ENCODE measurements around the gene SV2B.

SV2B gene

GRCh38 chr15:91192690-91193377 is 92.8 kb downstream of the SV2B start:
- no peak for DNase-seq (ENCODE audit: low read depth in 2 of 2)

- DNase-seq (ENCODE audit: low read depth in 2 of 2): no peak
These were observed 93.3 kb downstream of the SV2B start for GRCh38 chr15:91193378-91193720.

- no peak for DNase-seq (ENCODE audit: low read depth in 2 of 2)
These were observed 96.1 kb downstream of the SV2B start for GRCh38 chr15:91196127-91196526.

GRCh38 chr15:91196768-91197167 is 96.7 kb downstream of the SV2B start:
- DNase-seq (ENCODE audit: low read depth in 2 of 2): no peak

GRCh38 chr15:91199511-91199910 is 99.5 kb downstream of the SV2B start:
- no peak for DNase-seq (ENCODE audit: low read depth in 2 of 2)

GRCh38 chr15:91200101-91200754 is 100.2 kb downstream of the SV2B start:
- DNase-seq (ENCODE audit: low read depth in 2 of 2): no peak

- DNase-seq (ENCODE audit: low read depth in 2 of 2): no peak
These were observed 102.5 kb downstream of the SV2B start for GRCh38 chr15:91202510-91203102.

GRCh38 chr15:91203619-91204203 is 103.7 kb downstream of the SV2B start:
- DNase-seq (ENCODE audit: low read depth in 2 of 2): no peak

- DNase-seq (ENCODE audit: low read depth in 2 of 2): no peak
These were observed 108.3 kb downstream of the SV2B start for GRCh38 chr15:91208371-91208770.

GRCh38 chr15:91209318-91209717 is 109.3 kb downstream of the SV2B start:
- no peak for DNase-seq (ENCODE audit: low read depth in 2 of 2)

GRCh38 chr15:91209726-91210125 is 109.7 kb downstream of the SV2B start:
- no peak for DNase-seq (ENCODE audit: low read depth in 2 of 2)

GRCh38 chr15:91214675-91215590 is 114.9 kb downstream of the SV2B start:
- no peak for DNase-seq (ENCODE audit: low read depth in 2 of 2)

- no peak for DNase-seq (ENCODE audit: low read depth in 2 of 2)
These were observed 115.9 kb downstream of the SV2B start for GRCh38 chr15:91216000-91216399.

- no peak for DNase-seq (ENCODE audit: low read depth in 2 of 2)
These were observed 119.1 kb downstream of the SV2B start for GRCh38 chr15:91219206-91219605.

GRCh38 chr15:91222052-91222451 is 122.0 kb downstream of the SV2B start:
- no peak for DNase-seq (ENCODE audit: low read depth in 2 of 2)

- no peak for DNase-seq (ENCODE audit: low read depth in 2 of 2)
These were observed 123.8 kb downstream of the SV2B start for GRCh38 chr15:91223863-91224262.

- no peak for DNase-seq (ENCODE audit: low read depth in 2 of 2)
These were observed 124.8 kb downstream of the SV2B start for GRCh38 chr15:91224755-91225380.

GRCh38 chr15:91225741-91226140 is 125.7 kb downstream of the SV2B start:
- DNase-seq (ENCODE audit: low read depth in 2 of 2): no peak

- DNase-seq (ENCODE audit: low read depth in 2 of 2): no peak
These were observed 127.1 kb downstream of the SV2B start for GRCh38 chr15:91227117-91227516.

- no peak for DNase-seq (ENCODE audit: low read depth in 2 of 2)
These were observed 127.7 kb downstream of the SV2B start for GRCh38 chr15:91227766-91228165.

GRCh38 chr15:91228383-91228782 is 128.3 kb downstream of the SV2B start:
- no peak for DNase-seq (ENCODE audit: low read depth in 2 of 2)
